Midbrain (tissue), 1 donor: Measurements from ENCODE around the gene CORO1A.
"Not testable (repeated sequence)": the region's sequence is repeated elsewhere in the genome, so short reads cannot be mapped to it uniquely, and the experiment has no call there.

Source experiments
- DNase-seq: peaks from one replicate; lab custom pipeline; 2025; lab: John Stamatoyannopoulos, UW

CORO1A gene

DNA sequence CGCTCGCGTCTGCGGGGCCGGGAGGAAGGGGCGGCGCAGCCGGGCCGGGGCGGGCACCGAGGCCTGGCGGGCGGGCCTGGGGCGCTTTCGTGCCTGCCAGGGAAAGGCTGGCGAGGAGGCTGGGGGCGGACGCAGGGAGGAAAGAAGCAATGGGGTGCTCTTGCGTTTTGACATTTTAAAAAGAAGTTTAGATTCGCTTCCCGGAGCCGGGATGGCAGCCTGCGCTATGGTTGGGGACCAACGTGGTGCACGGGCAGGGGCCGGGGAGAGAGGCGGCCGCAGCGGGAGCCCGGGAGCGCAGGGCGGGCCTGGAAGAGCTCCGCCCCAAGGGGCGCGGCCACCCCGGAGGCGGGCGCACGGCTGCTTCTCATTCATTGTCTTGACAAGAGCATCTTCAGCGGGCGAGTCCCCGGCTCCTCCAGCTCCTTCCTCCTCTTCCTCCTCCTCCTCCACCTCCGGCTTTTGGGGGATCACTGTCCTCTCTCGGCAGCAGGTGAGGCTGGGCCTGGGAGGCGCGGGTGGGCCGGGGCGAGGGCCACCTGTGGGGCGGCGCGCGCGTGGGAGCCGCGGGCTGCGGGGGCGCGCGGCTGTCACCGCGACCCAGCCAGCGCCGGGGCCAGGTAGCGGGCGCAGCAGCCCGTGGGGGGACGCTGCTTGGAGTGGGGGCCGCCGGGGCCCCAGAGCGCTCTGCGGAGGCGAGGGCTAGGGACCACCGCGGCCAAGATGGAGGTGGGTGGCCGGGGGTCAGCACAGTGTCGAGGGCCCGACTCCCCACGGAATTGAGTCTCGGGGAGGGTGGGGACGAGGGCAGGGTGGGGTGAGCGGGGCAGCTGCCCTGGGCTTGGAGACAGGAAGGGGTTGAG lies at the start of gene CORO1A:
Gene CORO1A (plus strand): TSS at position 370 of the 863 bp plus-strand sequence. CDS start 1,608 bp downstream, outside the sequence.
- DNase-seq: peak; percentile 80

DNA sequence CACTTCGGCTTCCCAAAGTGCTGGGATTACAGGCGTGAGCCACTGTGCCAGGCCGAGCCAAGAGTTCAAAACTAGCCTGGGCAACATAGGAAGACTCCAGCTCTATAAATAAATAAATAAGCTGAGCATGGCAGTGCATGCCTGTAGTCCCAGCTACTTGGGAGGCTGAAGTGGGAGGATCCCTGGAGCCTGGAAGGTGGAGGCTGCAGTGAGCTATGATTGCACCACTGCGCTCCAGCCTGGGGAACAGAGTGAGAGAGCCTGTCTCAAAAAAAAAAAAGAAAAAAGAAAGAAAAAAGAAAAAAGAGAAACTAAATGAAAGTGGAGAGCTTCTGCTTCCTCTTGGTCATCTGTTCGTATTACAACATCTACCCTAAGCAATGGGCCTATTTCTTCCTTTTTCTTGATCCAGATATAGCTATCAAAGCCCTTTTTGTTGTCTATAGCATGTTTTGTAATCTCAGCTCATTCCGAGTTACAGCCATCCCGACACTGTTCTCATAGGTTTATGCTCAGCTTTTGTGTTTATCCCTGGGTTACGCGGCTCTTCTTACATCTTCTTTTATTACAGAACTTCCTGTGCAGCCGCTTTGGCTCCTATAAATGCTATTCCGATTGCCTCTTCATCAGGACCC lies 46.3 kb upstream of the CORO1A start:
- no peak for DNase-seq

DNA sequence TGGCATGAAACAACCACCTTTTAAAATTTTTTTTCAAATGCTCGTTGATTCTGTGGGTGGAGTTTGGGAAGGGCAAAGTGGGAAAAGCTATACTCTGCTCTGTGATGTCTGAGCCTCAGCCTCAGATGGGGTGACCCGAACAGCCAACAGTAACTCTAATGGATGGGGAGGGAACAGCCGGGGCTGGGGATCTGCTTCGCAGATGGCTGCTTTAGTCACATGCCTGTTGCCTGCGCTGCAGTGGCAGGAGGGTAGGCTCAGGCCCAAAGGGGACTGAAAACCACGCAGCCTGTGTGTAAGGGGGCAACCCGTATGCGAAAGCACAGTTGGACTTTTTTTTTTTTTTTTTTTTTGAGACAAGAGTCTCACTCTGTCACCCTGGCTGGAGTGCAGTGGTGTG lies 45.5 kb upstream of the CORO1A start:
- DNase-seq: no peak

DNA sequence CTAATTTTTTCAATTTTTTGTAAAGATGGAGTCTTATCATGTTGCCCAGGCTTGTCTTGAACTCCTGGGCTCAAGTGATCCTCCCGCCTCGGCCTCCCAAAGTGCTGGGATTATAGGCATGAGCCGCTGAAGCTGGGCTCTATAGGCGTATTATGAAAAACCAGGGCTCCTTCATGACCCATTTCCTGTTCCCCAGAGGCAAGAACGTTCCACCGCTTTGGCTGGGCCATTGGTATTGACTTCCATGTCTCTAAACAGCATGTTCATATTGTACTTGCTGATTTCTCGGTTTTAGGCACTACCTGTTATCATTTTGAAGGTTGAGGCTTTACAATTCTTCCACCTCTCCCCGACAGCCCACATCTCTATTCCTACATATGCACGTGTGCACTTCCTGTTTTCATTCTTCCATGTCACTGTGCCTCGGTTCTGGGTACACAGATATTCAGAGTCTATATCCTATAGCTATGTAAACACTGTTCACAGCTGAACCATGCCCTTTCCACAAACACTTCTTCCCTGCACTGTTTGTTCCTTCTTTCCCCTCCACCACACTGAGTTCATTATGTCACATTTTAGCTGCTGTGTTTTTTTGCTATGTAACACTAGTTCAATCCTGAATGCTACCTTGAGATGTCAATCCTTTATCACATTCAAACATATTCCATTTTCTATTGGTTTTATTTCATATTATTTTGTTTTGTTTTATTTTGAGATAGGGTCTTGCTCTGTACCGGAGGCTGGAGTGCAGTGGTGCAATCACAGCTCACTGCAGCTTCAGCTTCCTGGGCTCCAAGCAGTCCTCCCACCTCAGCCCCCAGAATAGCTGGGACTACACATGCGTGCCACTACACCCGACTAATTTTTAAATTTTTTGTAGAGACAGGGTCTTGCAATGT lies 43.6 kb upstream of the CORO1A start:
- DNase-seq: no peak

DNA sequence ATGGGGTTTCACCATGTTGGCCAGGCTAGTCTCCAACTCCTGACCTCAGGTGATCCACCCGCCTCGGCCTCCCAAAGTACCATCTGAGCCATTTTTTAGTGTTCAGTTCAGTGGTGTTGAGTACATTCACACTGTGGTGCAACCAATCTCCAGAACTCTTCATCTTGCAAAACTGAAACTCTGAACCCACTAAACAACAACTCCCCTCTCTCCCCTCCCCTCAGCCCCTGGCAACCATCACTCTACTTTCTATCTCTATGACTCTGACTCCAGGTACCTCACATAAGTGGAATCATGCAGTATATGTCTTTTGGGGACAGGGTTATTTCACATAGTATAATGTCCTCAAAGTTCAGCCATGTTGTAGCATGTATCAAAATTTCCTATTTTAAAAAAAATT lies 41.7 kb upstream of the CORO1A start:
- DNase-seq: no peak

DNA sequence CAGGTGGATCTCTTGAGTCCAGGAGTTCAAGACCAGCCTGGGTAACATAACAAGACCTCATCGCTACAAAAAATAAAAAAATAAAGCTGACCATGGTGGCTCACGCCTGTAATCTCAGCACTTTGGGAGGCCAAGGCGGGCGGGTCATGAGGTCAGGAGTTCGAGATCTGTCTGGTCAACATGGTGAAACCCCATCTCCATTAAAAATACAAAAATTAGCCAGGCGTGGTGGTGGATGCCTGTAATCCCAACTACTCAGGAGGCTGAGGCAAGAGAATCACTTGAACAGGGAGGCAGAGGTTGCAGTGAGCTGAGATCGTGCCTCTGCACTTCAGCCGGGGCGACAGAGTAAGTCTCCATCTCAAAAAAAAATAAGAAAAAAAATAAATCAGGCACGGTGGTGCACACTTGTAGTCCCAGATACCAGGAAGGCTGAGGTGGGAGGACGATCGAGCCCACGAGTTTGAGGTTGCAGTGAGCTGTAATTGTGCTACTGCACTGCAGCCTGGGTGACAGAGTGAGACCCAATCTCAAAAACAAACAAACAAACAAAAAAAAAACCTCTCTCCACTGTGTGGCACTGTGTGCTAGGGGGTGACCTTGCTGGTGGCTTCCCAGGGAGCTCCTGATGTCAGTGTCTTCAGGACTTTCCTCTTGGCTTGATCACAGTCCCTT lies 40.6 kb upstream of the CORO1A start:
- DNase-seq: no peak

DNA sequence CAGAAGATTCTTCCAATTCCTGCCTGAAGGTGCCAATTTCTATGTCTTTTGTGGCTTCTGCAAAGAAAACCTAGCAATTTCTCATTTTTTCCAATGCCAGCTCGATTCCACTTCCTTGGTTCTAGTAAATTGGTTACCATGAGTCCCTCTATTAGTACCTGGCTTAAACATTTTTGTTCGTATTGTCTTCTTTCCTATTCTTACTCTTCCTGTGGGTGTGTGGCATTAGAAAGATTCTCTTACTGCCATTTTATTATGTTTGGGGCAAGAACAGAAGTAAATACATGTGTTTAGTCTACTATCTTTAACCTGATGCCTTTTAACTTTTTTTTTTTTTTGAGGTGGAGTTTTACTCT lies 40.1 kb upstream of the CORO1A start:
- no peak for DNase-seq

DNA sequence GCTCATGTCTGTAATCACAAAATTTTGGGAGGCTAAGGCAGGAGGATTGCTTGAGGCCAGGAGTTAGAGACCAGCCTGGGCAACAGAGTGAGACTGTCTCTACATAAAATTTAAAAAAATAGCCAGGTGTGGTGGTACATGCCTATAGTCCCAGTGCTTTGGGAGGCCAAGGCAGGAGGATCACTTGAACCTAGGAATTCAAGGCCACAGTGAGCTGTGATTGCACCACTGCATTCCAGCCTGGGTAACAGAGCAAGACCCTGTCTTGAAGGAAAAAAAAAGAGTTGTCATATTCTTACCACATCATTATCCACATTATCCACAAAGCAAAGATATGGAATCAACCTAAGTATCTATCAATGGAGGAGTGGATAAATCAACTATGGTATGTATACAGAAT lies 39.4 kb upstream of the CORO1A start:
- no peak for DNase-seq

DNA sequence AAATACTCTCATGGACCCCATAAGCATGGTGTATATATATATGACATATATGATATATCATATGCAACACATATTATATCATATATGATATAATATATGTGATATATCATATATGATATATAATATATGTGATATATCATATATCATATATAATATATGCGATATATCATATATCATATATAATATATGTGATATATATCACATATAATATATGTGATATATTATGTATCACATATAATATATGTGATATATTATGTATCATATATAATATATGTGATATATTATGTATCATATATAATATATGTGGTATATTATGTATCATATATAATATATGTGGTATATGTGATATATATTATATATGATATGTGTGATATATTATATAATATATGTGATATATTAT lies 38.5 kb upstream of the CORO1A start:
- no peak for DNase-seq

DNA sequence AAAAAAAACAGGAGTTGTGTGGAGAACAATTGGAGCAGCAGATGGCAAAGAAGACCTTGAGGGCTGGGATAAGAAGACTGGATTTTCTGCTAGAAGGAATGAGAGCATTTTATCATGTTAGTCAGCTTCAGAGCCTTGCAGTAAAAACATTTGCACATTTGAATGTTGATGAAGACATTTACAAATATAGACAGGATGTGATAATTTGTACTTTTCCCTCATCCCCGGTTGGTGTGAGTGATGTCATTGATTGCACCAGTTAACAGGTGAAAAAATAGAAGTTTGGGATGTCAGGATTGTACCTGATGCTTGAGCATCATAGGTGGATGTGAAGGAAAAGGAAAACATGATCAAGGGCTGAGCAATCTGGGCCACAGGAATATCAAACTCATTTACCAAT lies 37.7 kb upstream of the CORO1A start:
- no peak for DNase-seq

DNA sequence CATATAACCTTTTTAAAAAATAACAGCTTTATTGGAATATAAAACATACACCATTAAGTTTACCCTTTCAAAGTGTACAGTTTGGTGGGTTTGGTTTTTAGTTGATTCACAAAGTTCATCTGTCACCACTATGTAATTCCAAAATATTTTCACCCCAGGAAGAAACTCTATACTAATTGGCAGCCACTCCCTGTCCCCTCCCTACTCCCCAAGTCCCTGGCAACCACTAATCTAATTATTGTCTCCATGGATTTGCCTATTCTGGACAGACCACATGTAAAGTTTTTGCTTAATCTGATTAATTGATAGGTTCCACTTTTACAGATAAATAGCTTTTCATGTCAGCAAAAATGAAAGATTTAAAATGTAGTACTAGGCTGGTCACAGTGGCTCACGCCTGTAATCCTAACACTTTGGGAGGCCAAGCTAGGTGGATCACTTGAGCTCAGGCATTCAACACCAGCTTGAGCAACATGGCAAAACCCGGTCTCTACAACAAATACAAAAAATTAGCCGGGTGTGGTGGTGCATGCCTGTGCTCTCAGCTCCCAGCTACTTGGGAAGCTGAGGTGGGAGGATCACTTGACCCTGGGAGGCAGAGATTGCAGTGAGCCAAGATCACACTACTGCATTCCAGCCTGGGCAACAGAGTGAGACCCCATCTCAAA lies 35.4 kb upstream of the CORO1A start:
- DNase-seq: no peak

DNA sequence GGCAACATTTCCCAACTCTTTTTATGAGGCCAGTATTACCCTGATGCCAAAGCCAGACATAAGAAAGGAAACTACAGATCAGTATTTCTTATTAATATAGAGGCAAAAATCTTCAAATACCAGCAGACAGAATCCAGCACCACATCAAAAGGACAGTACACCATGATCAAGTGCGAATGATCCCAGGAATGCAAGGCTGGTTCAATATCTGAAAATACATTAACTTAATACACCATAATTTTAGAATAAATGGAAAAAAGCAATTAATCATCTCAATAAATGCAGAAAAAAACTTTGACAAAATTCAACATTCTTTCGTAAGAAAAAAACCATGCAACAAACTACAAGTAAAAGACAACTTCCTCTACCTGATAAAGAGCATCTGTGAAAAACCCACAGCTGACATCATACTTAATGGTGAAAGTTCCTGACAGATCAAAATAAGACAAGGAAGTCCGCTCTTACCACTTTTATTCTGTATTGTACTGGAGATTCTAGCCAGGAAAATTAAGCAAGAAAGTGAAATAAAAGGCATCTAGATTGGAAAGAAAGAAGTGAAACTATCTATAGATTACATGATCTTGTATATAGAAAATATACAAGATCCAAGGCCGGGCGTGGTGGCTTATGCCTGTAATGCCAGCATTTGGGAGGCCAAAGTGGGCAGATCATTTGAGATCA lies 34.0 kb upstream of the CORO1A start:
- no peak for DNase-seq

DNA sequence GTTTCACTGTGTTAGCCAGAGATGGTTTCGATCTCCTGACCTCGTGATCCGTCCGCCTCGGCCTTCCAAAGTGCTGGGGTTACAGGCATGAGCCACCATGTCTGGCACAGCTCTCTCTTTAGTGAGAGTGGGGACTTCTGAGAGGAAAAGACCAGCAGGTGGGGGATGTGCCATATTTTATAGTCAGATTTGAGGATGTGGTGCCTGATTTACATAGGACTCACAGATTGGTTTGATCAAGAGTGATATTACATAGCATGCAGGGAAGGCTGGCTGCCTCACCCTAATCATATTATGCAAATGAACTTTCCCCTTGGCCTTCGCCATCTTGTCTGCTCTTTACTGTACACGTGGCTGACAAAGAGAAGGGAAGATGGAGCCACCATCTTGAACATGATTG lies 32.3 kb upstream of the CORO1A start:
- no peak for DNase-seq

DNA sequence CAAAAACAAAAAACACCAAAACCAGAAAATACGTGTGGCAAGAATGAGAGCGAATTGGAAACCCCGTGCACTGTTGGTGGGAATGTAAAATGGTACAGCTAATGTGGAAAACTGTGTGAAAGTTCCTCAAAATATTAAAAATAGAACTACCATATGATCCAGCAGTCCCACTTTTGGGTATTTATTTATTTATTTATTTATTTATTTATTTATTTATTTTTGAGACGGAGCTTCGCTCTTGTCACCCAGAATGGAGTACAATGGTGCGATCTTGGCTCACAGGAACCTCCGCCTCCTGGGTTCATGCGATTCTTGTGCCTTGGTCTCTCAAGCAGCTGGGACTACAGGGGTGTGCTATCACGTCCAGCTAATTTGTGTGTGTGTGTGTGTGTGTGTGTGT lies 30.9 kb upstream of the CORO1A start:
- DNase-seq: no peak

DNA sequence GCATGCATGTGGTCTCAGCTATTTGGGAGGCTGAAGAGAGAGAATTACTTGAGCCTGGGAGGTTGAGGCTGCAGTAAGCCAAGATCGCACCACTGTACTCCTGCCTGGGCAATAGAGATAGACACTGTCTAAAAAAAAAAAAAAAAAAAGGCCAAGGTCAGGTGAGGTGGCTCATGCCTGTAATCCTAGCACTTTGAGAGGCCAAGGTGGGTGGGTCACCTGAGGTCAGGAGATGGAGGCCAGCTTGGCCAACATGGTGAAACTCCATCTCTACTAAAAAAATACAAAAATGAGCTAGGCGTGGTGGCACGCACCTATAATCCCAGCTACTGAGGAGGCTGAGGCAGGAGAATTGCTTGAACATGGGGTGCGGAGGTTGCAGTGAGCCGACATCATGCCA lies 28.2 kb upstream of the CORO1A start:
- no peak for DNase-seq

DNA sequence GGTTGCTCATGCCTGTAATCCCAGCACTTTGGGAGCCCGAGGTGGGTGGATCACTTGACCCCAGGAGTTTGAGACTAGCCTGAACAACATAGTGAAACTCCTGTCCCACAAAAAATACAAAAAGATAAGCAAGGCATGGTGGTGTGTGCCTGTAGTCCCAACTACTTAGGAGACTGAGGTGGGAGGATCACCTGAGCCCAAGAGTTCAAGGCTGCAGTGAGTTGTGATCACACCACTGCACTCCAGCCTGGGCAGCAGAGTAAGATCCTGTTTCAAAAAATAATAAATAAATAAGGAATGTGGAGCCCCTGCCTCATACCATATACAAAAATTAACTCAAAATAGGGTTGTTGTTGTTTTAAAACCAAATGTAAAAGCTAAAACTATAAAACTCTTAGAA lies 26.2 kb upstream of the CORO1A start:
- no peak for DNase-seq

DNA sequence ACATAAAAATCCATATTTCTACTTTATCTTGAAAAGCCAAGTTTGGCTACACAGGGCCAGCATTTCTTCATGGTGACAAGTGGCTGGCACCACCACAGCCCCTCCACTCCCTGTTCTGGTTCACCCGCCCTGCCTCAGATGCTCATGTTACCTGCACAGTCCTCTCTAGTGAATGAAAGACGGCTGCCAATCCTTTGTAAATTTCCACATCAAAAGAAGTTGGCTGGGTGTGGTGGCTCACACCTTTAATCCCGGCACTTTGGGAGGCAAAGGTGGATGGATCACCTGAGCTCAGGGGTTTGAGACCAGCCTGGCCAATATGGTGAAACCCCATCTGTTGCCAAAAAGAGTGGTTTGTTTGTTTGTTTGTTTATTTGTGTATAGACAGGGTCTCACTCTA lies 19.9 kb upstream of the CORO1A start:
- no peak for DNase-seq

DNA sequence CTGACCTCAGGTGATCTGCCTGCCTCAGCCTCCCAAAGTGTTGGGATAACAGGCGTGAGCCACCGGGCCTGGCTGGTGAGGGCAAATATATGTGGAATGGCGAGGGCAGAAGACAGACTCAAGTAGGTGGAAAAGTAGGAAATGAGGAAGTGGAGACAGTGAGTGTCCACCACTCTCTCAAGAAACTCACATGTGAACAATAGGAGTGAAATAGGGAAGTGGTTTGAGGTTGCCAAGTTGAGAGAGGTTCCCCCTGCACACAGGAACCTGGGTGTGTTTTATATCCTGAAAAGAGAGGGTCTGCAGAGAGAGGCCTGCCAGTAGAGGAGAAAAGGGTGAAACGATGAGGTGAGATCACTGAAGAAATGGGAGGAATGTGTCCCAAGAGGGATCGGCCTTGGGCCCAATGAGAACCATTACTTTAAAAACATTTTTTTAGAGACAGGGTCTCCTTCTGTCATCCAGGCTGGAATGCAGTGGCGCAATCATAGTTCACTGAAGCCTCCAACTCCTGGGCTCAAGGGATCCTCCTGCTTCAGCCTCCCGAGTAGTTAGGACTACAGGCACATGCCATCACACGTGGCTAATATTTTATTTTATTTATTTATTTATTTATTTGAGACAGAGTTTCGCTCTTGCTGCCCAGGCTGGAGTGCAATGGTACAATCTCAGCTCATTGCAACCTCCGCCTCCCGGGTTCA lies 17.1 kb upstream of the CORO1A start:
- no peak for DNase-seq

DNA sequence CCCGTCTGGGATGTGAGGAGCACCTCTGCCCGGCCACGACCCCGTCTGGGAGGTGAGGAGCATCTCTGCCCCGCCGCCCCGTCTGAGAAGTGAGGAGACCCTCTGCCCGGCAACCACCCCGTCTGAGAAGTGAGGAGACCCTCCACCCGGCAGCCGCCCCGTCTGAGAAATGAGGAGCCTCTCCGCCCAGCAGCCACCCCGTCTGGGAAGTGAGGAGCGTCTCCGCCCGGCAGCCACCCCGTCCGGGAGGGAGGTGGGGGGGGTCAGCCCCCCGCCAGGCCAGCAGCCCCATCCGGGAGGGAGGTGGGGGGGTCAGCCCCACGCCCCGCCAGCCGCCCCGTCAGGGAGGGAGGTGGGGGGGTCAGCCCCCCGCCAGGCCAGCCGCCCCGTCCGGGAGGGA lies 14.7 kb upstream of the CORO1A start:
- DNase-seq: not testable (repeated sequence)

DNA sequence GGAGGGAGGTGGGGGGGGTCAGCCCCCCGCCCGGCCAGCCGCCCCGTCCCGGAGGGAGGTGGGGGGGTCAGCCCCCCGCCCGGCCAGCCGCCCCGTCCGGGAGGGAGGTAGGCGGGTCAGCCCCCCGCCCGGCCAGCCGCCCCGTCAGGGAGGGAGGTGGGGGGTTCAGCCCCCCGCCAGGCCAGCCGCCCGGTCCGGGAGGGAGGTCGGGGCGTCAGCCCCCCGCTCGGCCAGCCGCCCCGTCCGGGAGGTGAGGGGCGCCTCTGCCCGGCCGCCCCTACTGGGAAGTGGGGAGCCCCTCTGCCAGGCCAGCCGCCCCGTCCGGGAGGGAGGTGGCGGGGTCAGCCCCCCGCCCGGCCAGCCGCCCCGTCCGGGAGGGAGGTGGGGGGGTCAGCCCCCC lies 14.0 kb upstream of the CORO1A start:
- DNase-seq: not testable (repeated sequence)
